Thymus (tissue), 11 donors: Measurements from ENCODE around the gene SF3A2. TPM values are rescaled to one million over a fixed set of nuclear protein-coding genes. Genes with fewer than 3 reads are reported as not detected.

ENCODE experiments used
- DNase-seq, 9 donors: peaks; one replicate each; pipeline ENCODE4 v3.0.0-alpha.2; 2013; ENCODE audit warnings: low spot score in 9 of 9, low read depth in 6 of 9, missing footprints in 1 of 9
- H3K27ac ChIP-seq, 2 donors: one replicate each; pipeline ENCODE4 v1.5.1; 2013; ENCODE audit warnings: control low read depth in 1 of 2, low read depth in 1 of 2, low read length in 1 of 2, mild to moderate bottlenecking in 1 of 2, moderate library complexity in 1 of 2
- H3K27me3 ChIP-seq, 2 donors: one replicate each; pipeline ENCODE4 v1.5.1; 2013; ENCODE audit warnings: low read length in 1 of 2; ENCODE audit not compliant: control insufficient read depth in 2 of 2, insufficient read depth in 1 of 2
- H3K36me3 ChIP-seq, 2 donors: one replicate each; pipeline ENCODE4 v1.5.1; 2013; ENCODE audit warnings: low read length in 1 of 2, mild to moderate bottlenecking in 1 of 2, moderate library complexity in 1 of 2; ENCODE audit not compliant: control insufficient read depth in 2 of 2, insufficient read depth in 2 of 2
- H3K4me1 ChIP-seq, 2 donors: one replicate each; pipeline ENCODE4 v1.5.1; 2013; ENCODE audit warnings: low read length in 2 of 2; ENCODE audit not compliant: control insufficient read depth in 2 of 2, insufficient read depth in 2 of 2
- H3K4me3 ChIP-seq, 2 donors: one replicate each; pipeline ENCODE4 v1.5.1; 2013; ENCODE audit warnings: low read length in 2 of 2, control low read depth in 1 of 2, mild to moderate bottlenecking in 1 of 2
- H3K9me3 ChIP-seq, 2 donors: one replicate each; pipeline ENCODE4 v1.5.1; 2013; ENCODE audit warnings: low read length in 1 of 2, mild to moderate bottlenecking in 1 of 2; ENCODE audit not compliant: control insufficient read depth in 2 of 2, insufficient read depth in 1 of 2
- WGBS: extraction: QIAGEN DNeasy Blood & Tissue Kit; methylation state at CpG from one replicate; pipeline ENCODE4 v1.1.7; 2013; 5-methylcytosine and 5-hydroxymethylcytosine counted together
- polyA plus RNA-seq: library from polyadenylated mRNA; stranded (reverse); fragments of 200-250 nt; gene quantifications from one replicate; pipeline ENCODE4 v1.2.3, GENCODE V29; 2013
- total RNA-seq: library from RNA; stranded (reverse); fragments of 120-200 nt; gene quantifications from one replicate; pipeline ENCODE4 v1.2.4, GENCODE V29; 2013
- donor health status: healthy.

The SF3A2 gene
- total and polyA plus RNA-seq, 2 donors: 18.7 to 51.1 TPM

DNA sequence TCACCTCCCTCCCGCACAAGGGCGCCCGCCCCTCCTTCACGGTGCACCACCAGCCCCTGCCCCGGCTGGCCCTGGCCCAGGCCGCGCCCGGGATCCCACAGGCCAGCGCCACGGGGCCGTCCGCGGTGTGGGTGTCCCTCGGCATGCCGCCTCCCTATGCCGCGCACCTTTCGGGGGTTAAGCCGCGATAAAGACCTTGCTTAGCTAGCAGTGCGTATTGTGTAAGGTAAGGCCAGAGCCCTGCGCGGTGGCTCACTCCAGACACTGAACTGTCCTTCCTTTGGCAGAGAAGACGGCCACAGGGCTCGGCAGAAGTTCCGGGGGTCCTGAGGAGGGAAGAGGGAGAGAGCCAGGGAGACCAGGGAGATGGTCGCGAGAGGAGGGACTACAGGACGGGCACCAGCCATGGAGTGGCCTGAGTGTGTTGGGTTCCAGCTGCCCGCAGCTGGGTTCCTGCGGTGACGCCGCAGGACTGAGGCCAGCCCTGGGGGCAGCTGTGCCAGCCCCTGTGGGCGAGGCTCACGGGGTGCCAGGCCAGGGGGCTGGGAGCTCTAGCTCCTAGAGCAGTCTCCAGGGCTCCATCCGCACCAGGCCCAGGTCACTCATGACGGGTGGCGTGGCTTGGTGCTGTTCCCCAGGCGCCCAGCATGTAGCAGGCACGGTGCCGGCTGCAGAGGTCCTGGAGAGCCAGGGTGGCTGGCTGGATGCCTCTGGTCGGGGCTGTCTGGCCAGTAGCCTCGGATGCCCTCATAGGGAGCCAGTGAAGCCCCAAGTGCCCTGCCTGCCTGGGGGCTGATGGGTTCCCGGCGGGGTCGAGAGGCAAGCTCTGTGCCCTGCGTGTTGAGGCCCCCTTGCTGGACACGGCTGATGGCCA lies 8.2 kb upstream of the SF3A2 start:
- Histone ChIP-seq H3K9me3 (no peaks in the 10 kb centered on the region), H3K27ac (no peak overlapping the region), H3K4me1 (no peaks in the 10 kb centered on the region), H3K36me3 (peaks cover 82 to 99% of the 10 kb centered on the region in 2 donors), H3K4me3 (no peak overlapping the region), H3K27me3 (no peaks in the 10 kb centered on the region)
- DNase-seq: no peak
- WGBS: 97% methylated on average over 48 of the region's 48 CpGs

DNA sequence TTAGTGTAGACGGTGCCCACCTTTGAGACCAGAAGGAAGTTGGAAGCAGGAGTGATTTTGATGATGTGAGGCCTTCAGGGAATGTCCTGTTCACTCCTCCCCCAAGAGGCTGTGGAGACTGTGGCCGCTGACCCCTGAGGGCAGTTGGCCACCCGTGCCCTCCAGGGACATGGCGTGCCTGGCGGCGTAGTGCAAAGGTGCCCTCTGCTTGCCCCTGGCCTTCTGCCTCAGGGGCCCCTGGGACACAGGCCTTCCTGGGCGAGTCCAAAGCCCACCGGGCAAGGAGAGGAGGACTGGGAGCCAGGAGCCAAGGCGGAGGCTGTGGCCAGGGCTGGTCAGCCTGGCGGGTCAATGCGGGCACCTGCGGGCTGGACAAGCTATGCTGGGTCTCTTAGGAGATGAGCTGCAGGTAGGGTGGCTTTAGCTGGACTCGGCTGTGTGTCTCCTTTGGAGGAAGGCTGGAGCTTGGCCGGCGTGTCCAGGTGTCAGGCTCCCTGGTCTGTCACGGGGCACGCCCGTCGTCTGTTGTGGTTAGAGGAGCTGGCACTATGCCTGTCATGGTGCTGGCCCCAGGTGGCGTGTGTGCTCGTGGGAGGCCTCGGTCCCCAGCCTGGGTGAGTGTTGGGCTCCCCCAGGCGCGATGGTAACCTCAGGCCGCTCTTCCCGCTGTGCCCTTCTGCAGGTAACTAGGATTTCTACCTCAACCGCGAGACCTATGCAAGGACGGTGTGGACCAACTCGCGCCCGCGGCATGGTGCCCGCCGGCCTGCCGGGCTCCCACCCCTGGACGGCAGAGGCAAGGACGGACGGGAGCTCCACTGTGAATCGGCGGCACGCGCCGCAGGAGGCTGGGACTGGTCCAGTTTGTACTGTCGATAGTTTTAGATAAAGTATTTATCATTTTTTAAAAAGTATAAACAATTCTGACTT lies 7.3 kb upstream of the SF3A2 start:
- DNase-seq: no peak
- no peak overlapping the region for H3K27ac ChIP-seq

DNA sequence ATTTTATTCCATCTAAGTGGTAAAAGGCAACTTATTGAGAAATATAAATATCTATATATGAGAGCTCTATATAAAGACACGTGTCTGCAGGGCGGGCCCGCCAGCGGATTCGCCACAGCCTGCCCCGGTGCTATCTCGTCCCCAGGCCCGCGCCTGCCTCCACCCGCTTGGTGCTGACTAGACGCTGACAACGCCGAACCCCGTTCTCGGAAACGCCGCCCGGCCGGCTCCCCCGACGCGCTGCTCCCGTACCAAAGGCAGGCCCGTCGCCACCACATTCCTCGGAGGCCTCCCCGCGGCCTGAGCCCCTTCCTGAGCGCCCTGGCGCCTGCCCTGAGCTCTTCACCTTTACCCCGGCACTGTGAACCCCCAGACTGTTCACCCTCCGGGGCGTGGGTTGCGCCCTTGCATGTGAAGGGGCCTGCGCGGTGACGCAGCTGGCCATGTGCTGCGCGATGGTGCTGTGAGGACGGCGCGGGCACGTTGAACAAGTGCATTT lies 6.5 kb upstream of the SF3A2 start:
- Histone ChIP-seq H3K27ac (no peak overlapping the region), H3K4me1 (peaks cover 4 to 11% of the 10 kb centered on the region in 2 donors), H3K9me3 (no peaks in the 10 kb centered on the region), H3K36me3 (peaks cover 74 to 91% of the 10 kb centered on the region in 2 donors), H3K27me3 (no peaks in the 10 kb centered on the region), H3K4me3 (no peak overlapping the region)
- 97% methylated on average over 43 of the region's 43 CpGs for WGBS
- DNase-seq: no peak

More for the DNA sequence above, 7.3 kb upstream of the SF3A2 start:
- 96% methylated on average over 45 of the region's 45 CpGs for WGBS
- Histone ChIP-seq H3K4me3 (no peak overlapping the region), H3K27me3 (no peaks in the 10 kb centered on the region), H3K4me1 (peaks cover 0 to 4% of the 10 kb centered on the region in 2 donors), H3K9me3 (no peaks in the 10 kb centered on the region), H3K36me3 (peaks cover 81 to 98% of the 10 kb centered on the region in 2 donors)

GRCh38 chr19:2230807-2231533 lies 5.7 kb upstream of the SF3A2 start:
- Histone ChIP-seq H3K9me3 (no peaks in the 10 kb centered on the region), H3K36me3 (peaks cover 65 to 82% of the 10 kb centered on the region in 2 donors), H3K27me3 (no peaks in the 10 kb centered on the region), H3K4me3 (no peak overlapping the region), H3K4me1 (peaks cover 8 to 15% of the 10 kb centered on the region in 2 donors), H3K27ac (no peak overlapping the region)
- WGBS: 97% methylated on average over 12 of the region's 12 CpGs
- DNase-seq: no peak

GRCh38 chr19:2231621-2232221 lies 4.9 kb upstream of the SF3A2 start:
- no peak for DNase-seq
- Histone ChIP-seq H3K36me3 (peaks cover 60 to 74% of the 10 kb centered on the region in 2 donors), H3K27me3 (no peaks in the 10 kb centered on the region), H3K27ac (no peak overlapping the region), H3K4me3 (no peak overlapping the region), H3K9me3 (no peaks in the 10 kb centered on the region), H3K4me1 (peaks cover 8 to 17% of the 10 kb centered on the region in 2 donors)
- 97% methylated on average over 21 of the region's 21 CpGs for WGBS

DNA sequence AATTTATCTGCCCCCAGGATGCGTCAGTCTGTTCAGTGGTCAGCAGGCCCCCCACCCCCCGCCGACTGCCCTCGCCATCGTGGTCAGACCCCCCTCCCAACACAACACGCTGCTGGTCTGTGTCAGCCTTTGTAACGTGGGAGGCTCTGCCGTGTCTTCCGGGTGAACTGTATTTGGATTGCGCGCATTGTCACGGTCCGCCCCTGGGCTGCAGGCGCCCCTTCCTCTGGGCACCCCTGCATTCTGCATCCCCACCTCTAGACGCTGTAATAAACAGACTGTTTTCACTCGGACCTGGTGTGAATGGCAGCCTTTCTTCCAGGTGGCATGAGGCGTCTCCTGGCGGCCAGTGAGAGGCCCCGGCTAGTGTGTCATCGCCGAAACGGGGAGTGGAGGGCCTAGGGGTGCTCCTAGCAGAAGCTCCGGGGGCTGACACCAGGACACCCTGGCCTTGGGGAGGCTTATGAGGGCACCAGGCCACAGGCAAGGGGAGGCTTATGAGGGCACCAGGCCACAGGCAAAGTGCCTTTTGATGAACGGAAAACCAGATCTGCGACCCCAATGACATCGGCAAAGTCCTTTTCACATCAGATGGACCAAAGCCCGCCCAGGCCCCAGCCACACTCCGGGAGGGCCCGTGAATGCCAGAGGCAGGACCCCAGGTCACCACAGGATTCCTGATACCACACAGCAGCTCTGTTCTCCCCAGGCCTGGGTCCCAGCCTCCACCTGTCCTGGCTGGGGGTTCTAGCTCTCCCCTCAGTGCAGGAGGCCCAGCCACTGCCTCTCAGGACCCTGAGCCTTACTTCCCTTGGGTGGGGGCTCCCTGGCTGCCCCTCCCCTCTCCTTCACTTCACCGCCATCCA lies 4.1 kb upstream of the SF3A2 start:
- DNase-seq: no peak
- Histone ChIP-seq H3K4me1 (peaks cover 10 to 22% of the 10 kb centered on the region in 2 donors), H3K27ac (no peak overlapping the region), H3K36me3 (peaks cover 56 to 66% of the 10 kb centered on the region in 2 donors), H3K4me3 (no peak overlapping the region), H3K27me3 (no peaks in the 10 kb centered on the region), H3K9me3 (no peaks in the 10 kb centered on the region)
- 97% methylated on average over 30 of the region's 30 CpGs for WGBS

DNA sequence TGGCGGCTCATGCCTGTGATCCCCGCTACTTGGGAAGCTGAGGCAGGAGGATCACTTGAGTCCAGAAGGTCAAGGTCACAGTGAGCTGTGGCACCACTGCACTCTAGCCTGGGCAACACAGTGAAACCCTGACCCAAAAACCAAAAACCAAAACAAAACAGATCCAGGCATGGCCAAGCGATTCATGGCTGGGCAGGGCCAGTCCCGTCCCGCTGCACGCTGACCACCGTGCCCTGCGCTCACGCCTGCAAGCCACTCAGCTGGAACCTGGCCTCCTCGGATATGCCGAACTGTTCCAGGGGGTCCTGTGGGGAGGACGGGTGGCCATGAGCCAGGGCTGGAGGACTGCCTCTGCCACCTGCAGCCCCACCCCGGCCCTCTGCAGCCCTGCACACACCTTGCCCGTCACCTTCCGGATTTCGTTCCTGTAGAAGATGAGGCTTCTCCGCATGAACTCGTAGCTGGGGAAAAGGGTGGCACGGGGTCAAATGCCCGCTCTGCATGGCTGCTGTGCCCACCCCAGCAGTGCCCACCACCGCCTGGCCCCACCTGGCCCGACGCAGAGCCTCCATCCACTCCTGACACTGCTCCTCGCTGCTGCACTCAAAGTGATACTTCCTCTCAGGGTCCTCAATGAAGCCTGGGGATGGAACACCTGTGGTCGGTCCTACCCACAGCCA lies 2.9 kb upstream of the SF3A2 start:
- 93% methylated on average over 25 of the region's 25 CpGs for WGBS
- H3K9me3 ChIP-seq: no peaks in the 10 kb centered on the region
- no peak for DNase-seq
- no peak overlapping the region for H3K4me3 ChIP-seq
- peaks cover 50 to 55% of the 10 kb centered on the region in 2 donors for H3K36me3 ChIP-seq
- no peak overlapping the region for H3K27ac ChIP-seq
- no peaks in the 10 kb centered on the region for H3K27me3 ChIP-seq
- peaks cover 20 to 34% of the 10 kb centered on the region in 2 donors for H3K4me1 ChIP-seq
